NCI-H2107 (cell line): ENCODE data around the gene ZNF445.
"Not testable (repeated sequence)": the region's sequence is repeated elsewhere in the genome, so short reads cannot be mapped to it uniquely, and the experiment has no call there.

Experiments
- DNase-seq: peaks from one replicate; lab custom pipeline; 2025; lab: John Stamatoyannopoulos, UW

ZNF445 gene

DNA sequence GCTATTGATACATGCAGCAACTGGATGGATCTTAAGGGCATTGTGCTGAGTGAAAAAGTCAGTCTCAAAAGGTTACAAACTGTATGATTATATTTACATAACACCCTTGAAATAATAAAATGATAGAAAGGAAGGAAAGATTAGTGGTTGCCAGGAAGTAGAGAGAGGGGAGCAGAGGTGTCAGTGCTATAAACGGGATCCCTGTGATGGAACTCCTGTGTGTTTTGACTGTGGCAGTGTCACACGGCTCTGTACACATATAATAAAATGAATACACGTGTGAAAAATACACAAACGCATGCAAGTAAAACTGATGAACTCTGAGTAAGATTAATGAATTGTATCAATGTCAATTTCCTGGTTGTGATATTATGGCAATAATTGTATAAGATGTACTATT is 78.6 kb downstream of the ZNF445 start:
- no peak for DNase-seq

DNA sequence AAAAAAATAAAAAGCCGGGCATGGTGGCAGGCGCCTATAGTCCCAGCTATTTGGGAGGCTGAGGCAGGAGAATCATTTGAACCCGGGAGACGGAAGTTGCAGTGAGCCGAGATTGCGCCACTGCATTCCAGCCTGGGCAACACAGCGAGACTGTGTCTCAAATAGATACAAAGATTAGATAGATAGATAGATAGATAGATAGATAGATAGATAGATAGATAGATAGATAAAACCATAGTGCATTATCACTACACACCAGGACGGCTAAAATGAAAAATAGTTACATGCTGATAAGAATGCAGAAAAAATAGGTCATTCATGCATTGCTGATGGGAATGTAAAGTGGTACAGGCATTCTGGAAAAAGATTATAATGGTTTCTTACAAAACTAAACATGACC is 79.2 kb downstream of the ZNF445 start:
- DNase-seq: not testable (repeated sequence)

DNA sequence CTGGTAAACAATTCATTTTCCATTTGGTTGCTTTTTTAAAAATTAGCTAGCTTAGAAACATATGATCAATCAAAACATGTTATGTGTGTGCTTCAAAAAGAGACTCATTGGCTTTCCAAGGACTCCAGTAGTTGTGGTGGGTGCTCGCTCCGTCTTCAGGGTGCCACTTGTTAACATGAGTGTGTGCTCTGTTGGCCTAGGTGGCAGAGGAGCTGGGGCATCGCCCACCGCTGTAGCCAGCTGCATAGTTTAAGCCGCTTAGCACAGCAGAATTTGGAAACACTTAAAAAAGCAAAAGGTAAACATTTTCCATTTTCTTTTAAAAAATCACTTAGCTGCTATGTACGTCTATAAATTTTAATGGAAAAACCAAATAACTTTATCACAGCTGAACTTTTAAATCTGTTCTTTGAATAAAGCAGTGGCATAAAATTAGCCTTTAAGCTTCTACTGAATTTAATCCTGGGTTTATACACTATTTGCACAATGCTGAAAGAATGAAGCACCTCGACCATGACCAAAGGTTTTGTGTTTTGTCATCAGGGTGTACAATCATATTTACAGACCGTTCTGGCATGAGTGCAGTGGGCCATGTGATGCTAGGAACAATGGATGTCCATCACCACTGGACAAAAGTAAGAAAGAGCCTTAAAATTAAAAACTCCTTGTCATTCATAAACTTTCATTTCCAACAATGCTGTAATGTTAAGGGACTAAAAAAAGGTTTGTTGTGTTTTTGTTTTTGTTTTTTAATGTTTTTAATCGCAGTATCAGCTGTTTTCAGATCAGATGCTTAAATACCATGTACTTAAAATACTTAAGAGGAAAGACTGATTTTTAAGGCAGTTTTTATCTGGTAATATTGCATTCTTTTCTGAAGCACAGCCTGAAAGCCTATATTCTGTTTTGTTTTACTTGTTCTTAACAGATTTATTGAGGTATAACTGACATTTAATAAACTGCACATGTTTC is 81.0 kb downstream of the ZNF445 start:
- no peak for DNase-seq

DNA sequence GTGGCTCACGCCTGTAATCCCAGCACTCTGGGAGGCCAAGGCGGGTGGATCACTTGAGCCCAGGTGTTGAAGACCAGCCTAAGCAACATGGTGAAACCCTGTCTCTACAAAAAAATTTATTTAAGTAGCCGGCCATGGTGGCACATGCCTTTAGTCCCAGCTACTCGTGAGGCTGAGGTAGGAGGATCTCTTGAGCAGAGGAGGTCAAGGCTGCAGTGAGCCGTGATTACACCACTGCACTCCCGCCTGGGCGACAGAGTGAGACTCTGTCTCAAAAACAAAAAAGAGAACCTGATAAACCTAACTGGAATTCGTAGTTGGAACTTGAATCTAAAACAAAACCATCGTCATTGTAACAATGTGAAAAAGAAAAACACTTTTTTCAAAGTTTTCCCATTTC is 81.8 kb downstream of the ZNF445 start:
- no peak for DNase-seq

DNA sequence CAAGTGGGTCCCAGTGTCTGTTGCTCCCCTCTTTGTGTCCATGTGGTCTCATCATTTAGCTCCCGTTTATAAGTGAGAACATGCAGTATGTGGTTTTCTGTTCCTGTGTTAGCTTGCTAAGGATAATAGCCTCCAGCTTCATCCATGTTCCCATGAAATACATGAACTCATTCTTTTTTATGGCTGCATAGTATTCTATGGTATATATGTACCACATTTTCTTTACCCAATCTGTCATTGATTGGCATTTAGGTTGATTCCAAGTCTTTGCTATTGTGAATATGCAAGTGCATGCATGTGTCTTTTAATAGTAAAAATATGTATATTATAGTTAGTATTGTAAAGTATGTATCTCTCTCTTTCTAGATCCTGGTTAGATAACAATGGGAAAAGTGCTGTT is 85.0 kb downstream of the ZNF445 start:
- DNase-seq: no peak

DNA sequence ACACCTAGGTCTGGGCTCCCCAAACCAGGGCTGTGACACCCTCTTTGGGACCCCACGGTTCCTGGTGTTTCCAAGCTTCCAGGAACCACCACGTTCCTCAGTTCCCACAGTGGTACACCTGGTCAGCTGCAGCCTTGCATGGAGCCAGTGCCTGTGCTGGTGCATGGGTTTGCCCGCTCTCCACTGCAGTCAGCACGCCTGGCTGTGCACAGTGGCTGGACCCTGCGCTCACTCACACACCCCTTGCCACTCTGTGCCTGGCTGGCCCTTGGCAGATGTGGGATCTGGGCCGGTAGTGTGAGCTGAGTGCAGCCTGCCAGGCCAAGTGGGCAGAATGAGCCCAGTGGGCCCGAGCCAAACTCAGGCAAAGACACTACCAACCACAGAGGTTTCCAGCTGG is 90.1 kb downstream of the ZNF445 start:
- DNase-seq: no peak
